K562 (cell line): Measurements from ENCODE around the gene DPAGT1. TPM values are rescaled to one million over a fixed set of nuclear protein-coding genes. Genes with fewer than 3 reads are reported as not detected.

Experiments used
- ARID2 ChIP-seq: fragments of 450-650 bp; IDR thresholded peaks from 2 replicates; pipeline ENCODE4 v1.6.1; 2017; ENCODE audit warnings: antibody characterized with exemption, mild to moderate bottlenecking
- BMI1 ChIP-seq: fragments of 150-350 bp; IDR thresholded peaks from 2 replicates; pipeline ENCODE4 v1.6.1; 2014; ENCODE audit warnings: low read length
- CBX2 ChIP-seq: fragments of 200-600 bp; sonication (generic); IDR thresholded peaks from one replicate; pipeline ENCODE4 v1.6.1; 2012; ENCODE audit warnings: mild to moderate bottlenecking, low read length, inconsistent platforms; ENCODE audit not compliant: insufficient read depth, poor library complexity, severe bottlenecking
- CREBBP ChIP-seq: IDR thresholded peaks from one replicate; pipeline ENCODE4 v1.6.1; 2012; ENCODE audit warnings: low read depth, mild to moderate bottlenecking, control low read depth, inconsistent platforms, low read length
- EHMT2 ChIP-seq: fragments of 450-650 bp; IDR thresholded peaks from 2 replicates; pipeline ENCODE4 v1.6.1; 2018; ENCODE audit warnings: antibody characterized with exemption
- GTF2F1 ChIP-seq: IDR thresholded peaks from 2 replicates; pipeline ENCODE4 v1.6.1; 2011; ENCODE audit warnings: low read depth, low read length, improper control_type of control experiment
- IRF9 ChIP-seq: fragments of 450-650 bp; IDR thresholded peaks from 2 replicates; pipeline ENCODE4 v1.6.1; 2016; ENCODE audit warnings: missing biosample characterization, missing genetic modification characterization
- KLF1 ChIP-seq: fragments of 450-650 bp; IDR thresholded peaks from 2 replicates; pipeline ENCODE4 v1.6.1; 2016; ENCODE audit warnings: missing genetic modification characterization, missing compliant biosample characterization
- MAZ ChIP-seq, 2 experiments: fragments of 450-650 bp in 1 of 2; sonication (generic) in 1 of 2; formaldehyde crosslinking; IDR thresholded peaks in 1 of 2; conservative IDR thresholded peaks in 1 of 2; 2 replicates each; pipeline versions ENCODE4 v1.4.0 to v1.5.0; 2020; ENCODE audit warnings: mild to moderate bottlenecking in 1 of 2, missing genetic modification reagents in 1 of 2
- MXI1 ChIP-seq: IDR thresholded peaks from 2 replicates; pipeline ENCODE4 v1.6.1; 2011; ENCODE audit warnings: low read depth, mild to moderate bottlenecking, improper control_type of control experiment, low read length
- NFRKB ChIP-seq: fragments of 450-650 bp; IDR thresholded peaks from 2 replicates; pipeline ENCODE4 v1.6.1; 2016; ENCODE audit warnings: low read depth
- NFYB ChIP-seq: IDR thresholded peaks from 2 replicates; pipeline ENCODE4 v1.6.1; 2011; ENCODE audit warnings: mild to moderate bottlenecking, moderate library complexity; ENCODE audit not compliant: insufficient read length; ENCODE audit errors: extremely low read depth
- NR2C2 ChIP-seq, 2 experiments: fragments of 200-800 bp in 1 of 2; sonication (Bioruptor generic) in 1 of 2; sonication (generic) in 1 of 2; formaldehyde crosslinking in 1 of 2; IDR thresholded peaks; 2 replicates each; pipeline versions ENCODE4 v1.6.1 to v1.8.0; 2016 to 2022; ENCODE audit warnings: mild to moderate bottlenecking in 1 of 2, missing compliant biosample characterization in 1 of 2, missing genetic modification characterization in 1 of 2, missing genetic modification reagents in 1 of 2
- PKNOX1 ChIP-seq: fragments of 450-650 bp; IDR thresholded peaks from 2 replicates; pipeline ENCODE4 v1.6.1; 2016
- POLR3G ChIP-seq: IDR thresholded peaks from 2 replicates; pipeline ENCODE4 v1.6.1; 2011; ENCODE audit not compliant: insufficient read length, insufficient replicate concordance; ENCODE audit errors: extremely low read depth
- PURB ChIP-seq: sonication (generic); formaldehyde crosslinking; IDR thresholded peaks from 2 replicates; pipeline ENCODE4 v1.9.0; 2021; ENCODE audit warnings: low read depth, mild to moderate bottlenecking, missing genetic modification reagents
- STAT5A ChIP-seq: IDR thresholded peaks from 2 replicates; pipeline ENCODE4 v1.6.1; 2012; ENCODE audit warnings: low read length, inconsistent platforms, borderline replicate concordance
- TRIM24 ChIP-seq, 2 experiments: fragments of 450-650 bp; IDR thresholded peaks; 2 replicates each; pipeline ENCODE4 v1.6.1; 2016
- USF2 ChIP-seq: sonication (generic); formaldehyde crosslinking; IDR thresholded peaks from 2 replicates; pipeline ENCODE4 v1.5.0; 2020; ENCODE audit warnings: missing genetic modification reagents
- ZKSCAN1 ChIP-seq: fragments of 150-350 bp; IDR thresholded peaks from 2 replicates; pipeline ENCODE4 v1.6.1; 2016; ENCODE audit warnings: low read depth, low read length
- ZNF3 ChIP-seq: fragments of 250-450 bp; sonication (Bioruptor Pico); IDR thresholded peaks from 2 replicates; pipeline ENCODE4 v1.5.0; 2021; ENCODE audit warnings: mild to moderate bottlenecking, moderate library complexity
- ZNF398 ChIP-seq: fragments of 250-450 bp; sonication (Bioruptor Pico); IDR thresholded peaks from 2 replicates; pipeline ENCODE4 v1.8.0; 2021; ENCODE audit warnings: moderate library complexity, mild to moderate bottlenecking, inconsistent platforms
- polyA plus RNA-seq, 8 experiments: library from polyadenylated mRNA; depleted of rRNA in 4 of 8; stranded (reverse) in 5 of 8; unstranded in 3 of 8; fragments of >200 nt; fragmentation: Nextera tagmentation in 2 of 8; fragmentation: Illumina TruSeq in 1 of 8; extraction: Ambion mirVana in 2 of 8; extraction: Trizol in 1 of 8; gene quantifications; 2 replicates each; pipeline versions ENCODE4 v1.2.1 to v1.2.3, GENCODE V29; 2011 to 2014; ENCODE audit warnings: inconsistent platforms in 1 of 8, missing spikeins in 1 of 8
- total RNA-seq, 7 experiments: library from RNA; depleted of rRNA in 6 of 7; stranded (reverse); fragments of >200 nt in 6 of 7; fragmentation: Illumina TruSeq in 2 of 7; extraction: Trizol in 2 of 7; gene quantifications; 2 replicates each; pipeline versions ENCODE4 v1.2.1 to v1.2.3, GENCODE V29; 2011 to 2021; ENCODE audit warnings: low replicate concordance in 1 of 7
- TF ChIP-seq, protein P1 (sequence below): fragments of 450-650 bp; IDR thresholded peaks from 2 replicates; pipeline ENCODE4 v1.6.1; 2016; ENCODE audit warnings: low read depth, mild to moderate bottlenecking, moderate library complexity

Gene DPAGT1
- total and polyA plus RNA-seq, 9 of the 15 experiments (the other 6 are each of a cell fraction or from before 2014, with no cell fraction given) = 29.9 to 135 (median 85.0) TPM

- TF ChIP-seq, protein P1, sequence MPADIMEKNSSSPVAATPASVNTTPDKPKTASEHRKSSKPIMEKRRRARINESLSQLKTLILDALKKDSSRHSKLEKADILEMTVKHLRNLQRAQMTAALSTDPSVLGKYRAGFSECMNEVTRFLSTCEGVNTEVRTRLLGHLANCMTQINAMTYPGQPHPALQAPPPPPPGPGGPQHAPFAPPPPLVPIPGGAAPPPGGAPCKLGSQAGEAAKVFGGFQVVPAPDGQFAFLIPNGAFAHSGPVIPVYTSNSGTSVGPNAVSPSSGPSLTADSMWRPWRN = 0 out of 2 replicates have a peak, but pooled peaks have one; percentile 38
- TF ChIP-seq USF2 = peak; percentile 87
- no peak for TF ChIP-seq CREBBP
- no peak for TF ChIP-seq NFYB
- no peak for TF ChIP-seq CBX2
- TF ChIP-seq ZNF398 (CRISPR knock-in tag) = no peak
- TF ChIP-seq ARID2 = no peak
- TF ChIP-seq PKNOX1 = peak; percentile 72
- no peak for TF ChIP-seq PURB (CRISPR knock-in tag)
- TF ChIP-seq MXI1 = peak; percentile 96
- TF ChIP-seq STAT5A = 0 out of 2 replicates have a peak, but pooled peaks have one; percentile 26
- peak in 1 of 2 experiments; percentile 93; a peak in 2 of 4 replicates for TF ChIP-seq TRIM24 (IDR thresholded peaks at IDR 0.05)
- no peak for TF ChIP-seq POLR3G
- peak; percentile 37; the same call in 1 of the 2 replicates for TF ChIP-seq EHMT2
- TF ChIP-seq ZKSCAN1 = no peak
- TF ChIP-seq NFRKB = peak; percentile 84
- TF ChIP-seq NR2C2 (CRISPR knock-in tag; IDR thresholded peaks at IDR 0.05) = no peak
- TF ChIP-seq NR2C2 (tag; IDR thresholded peaks at IDR 0.05) = peak; percentile 97
- TF ChIP-seq BMI1 = no peak
- TF ChIP-seq MAZ (CRISPR knock-in tag; conservative IDR thresholded peaks at IDR 0.05 in 1 of 2, IDR thresholded peaks at IDR 0.05 in 1 of 2) = peak; percentile 28 to 52; a peak in 2 of 4 replicates
- 0 out of 2 replicates have a peak, but pooled peaks have one; percentile 38 for TF ChIP-seq IRF9 (tag)
- 0 out of 2 replicates have a peak, but pooled peaks have one; percentile 70 for TF ChIP-seq GTF2F1
- TF ChIP-seq KLF1 (tag) = 0 out of 2 replicates have a peak, but pooled peaks have one; percentile 44
- TF ChIP-seq ZNF3 (CRISPR knock-in tag) = no peak
Observed at GRCh38 chr11:119101759-119102423, at the start of gene DPAGT1 (continued).
